GM19099 (cell line): Measurements from ENCODE around the gene BLTP2.

ENCODE experiments used
- POLR2A ChIP-seq: IDR thresholded peaks from 3 replicates; pipeline ENCODE4 v1.6.1; 2011; ENCODE audit warnings: low read depth; ENCODE audit not compliant: insufficient read length; ENCODE audit errors: extremely low read depth

The BLTP2 gene

GRCh38 chr17:28644787-28645575 lies at the start of gene BLTP2:
TSS of gene BLTP2 (minus strand) at chr17:28645158. CDS start at chr17:28645056, 102 bp downstream.
- TF ChIP-seq POLR2A, result peak; percentile 92

GRCh38 chr17:28693869-28694268 lies 48.9 kb upstream of the BLTP2 start:
- TF ChIP-seq POLR2A, result no peak

DNA sequence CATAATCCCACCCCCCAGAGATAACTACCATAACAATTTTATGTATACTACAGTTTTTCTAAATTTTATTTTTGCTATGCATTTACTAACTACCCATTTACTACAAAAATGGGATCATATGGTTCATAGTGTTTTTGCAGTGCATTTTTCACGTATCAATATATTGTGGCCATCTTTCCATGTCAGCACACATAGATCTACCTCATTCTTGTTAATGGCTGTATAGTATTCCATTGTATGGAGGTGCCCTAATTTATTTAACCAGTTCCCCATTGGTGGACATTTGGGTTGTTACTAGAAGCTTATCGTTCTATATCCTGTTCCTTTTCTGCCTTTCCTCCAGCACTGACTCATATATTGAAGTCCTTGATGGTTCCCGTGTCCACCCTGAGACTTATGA lies 44.1 kb upstream of the BLTP2 start:
- TF ChIP-seq POLR2A, result no peak

GRCh38 chr17:28688481-28688880 lies 43.5 kb upstream of the BLTP2 start:
- no peak for TF ChIP-seq POLR2A

DNA sequence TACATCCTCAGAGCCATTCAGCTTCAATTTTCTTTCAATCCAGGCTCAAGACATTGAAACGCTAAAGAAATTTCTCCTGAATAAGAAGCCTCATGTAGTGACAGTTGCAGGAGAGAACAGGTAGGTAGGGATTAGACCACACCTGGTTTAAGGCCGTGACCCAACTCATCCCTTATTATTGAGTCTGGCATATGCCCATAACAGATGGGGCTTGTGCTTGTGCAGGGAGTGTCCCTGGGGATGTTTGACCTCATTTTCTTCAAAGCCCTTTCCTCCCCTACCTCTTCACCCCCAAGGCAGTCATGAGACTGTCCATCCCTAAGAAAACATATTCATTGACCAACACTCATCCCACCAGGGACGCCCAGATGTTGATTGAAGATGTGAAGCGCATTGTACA lies 41.3 kb upstream of the BLTP2 start:
- TF ChIP-seq POLR2A, result no peak

GRCh38 chr17:28685366-28685765 lies 40.4 kb upstream of the BLTP2 start:
- TF ChIP-seq POLR2A, result no peak

- no peak for TF ChIP-seq POLR2A
These were observed 40.0 kb upstream of the BLTP2 start for GRCh38 chr17:28684963-28685362.

DNA sequence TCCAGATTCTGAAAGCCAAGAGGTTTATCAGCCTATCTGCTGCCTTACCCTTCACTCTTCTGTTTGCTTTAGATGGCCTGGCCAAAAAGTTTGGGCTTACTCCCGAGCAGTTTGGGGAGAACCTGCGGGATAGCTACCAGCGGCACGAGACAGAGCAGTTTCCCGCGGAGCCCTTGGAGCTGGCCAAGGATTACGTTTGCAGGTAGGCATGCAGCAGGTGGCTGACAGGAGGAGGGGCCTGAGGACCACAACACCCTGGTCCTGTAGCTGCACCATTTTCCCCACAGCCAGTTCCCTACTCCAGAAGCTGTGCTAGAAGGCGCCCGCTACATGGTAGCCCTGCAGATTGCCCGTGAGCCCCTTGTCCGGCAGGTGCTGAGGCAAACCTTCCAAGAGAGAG lies 37.7 kb upstream of the BLTP2 start:
- TF ChIP-seq POLR2A, result no peak

- no peak for TF ChIP-seq POLR2A
These were observed 31.0 kb upstream of the BLTP2 start for GRCh38 chr17:28675980-28676379.

- TF ChIP-seq POLR2A, result no peak
These were observed 30.5 kb upstream of the BLTP2 start for GRCh38 chr17:28675490-28675889.

GRCh38 chr17:28669918-28670317 lies 25.0 kb upstream of the BLTP2 start:
- no peak for TF ChIP-seq POLR2A

- TF ChIP-seq POLR2A, result no peak
These were observed 22.9 kb upstream of the BLTP2 start for GRCh38 chr17:28667870-28668269.

DNA sequence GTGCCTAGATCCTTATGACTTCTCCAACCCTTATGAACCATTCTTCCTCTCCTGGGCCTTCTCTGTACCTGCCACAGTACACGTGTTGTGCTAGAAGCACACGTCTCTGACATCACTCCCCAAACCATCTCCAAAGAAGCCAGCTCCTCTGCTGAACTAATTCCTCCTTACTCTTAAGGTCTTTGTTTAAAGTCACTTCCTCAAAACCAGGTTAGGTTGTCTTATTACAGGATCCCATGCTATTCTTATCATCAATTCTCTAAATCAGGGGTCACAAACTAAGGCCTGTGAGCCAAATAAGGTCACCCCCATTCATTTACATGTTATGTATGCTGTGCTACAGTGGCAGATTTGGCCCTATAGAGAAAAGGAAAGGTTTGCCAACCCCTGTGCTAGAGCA lies 21.0 kb upstream of the BLTP2 start:
- TF ChIP-seq POLR2A, result no peak

DNA sequence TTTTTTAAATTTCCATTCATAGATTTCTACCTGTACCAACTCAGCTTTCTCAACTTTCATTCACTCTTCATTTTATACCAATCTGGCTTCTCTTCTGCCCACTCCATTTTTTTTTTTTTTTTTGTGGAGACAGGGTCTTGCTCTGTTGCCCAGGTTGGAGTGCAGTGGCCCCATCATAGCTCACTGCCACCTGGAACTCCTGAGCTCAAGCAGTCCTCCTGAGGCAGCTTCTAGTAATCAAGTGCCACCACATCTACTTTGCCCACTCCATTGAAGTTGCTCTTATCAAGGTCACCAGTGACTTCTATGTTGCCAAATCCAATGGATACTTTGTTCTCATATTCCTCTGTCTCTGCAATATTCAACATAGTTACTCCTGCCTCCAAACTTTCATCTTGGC lies 18.8 kb upstream of the BLTP2 start:
- TF ChIP-seq POLR2A, result no peak

DNA sequence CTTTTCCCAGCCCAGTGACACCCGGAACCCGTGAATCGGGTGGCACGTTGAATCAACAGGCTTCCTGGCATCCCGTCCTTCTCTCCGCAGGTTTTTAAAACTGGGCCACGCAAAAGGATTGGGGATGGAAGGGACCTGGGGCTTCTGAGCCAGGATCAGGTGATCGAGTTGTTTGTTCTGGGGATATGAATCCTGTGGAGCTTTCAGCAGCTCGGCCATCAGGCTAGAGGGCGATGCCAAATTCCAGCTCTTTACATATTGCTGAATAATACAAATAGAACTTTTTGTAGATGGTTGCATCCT lies 17.5 kb upstream of the BLTP2 start:
- no peak for TF ChIP-seq POLR2A

DNA sequence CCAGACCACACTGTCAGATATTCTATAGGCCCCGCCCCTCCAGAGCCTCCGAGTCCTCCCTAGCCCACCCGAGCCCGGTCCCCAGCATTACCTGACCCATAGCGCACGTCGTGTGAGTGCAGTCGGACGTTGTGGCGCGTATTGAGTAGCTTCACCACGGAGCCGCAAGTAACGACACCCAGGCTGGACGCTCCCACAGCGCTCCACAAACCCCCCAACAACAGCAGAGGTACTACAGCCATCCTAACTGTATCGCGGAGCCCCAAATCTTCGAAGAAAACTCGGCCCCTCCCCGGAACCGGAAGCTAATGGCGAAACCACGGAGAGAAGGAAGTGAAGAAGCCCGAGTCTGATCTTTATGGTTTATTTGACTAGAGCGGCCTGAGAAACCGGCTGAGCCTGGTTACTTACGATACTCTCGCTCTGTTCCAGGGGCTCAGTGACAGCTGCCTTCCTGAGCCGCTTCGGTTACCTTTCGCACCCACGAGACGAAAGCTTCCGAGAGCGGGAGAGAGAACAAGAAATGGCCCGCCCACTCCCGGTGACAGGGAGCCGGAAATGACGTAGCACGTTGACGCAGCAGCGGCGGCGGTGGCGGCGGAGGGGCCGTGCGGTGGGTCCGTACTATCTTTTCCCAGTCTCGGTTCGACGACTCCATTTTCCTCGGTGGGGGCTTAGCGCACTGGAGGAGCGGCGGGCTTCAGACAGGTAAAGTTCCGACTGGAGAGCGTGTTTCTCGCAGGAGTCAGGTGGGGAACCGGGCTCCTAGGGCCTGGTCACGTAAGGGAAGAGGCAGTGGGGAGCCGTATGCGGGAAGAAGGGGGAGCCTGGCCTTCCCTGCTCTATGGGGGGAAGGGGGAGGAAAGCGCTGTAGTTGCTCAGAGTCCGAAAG lies 16.9 kb upstream of the BLTP2 start, which contains the start of the genes SDF2 and SUPT6H:
SDF2 (minus strand) TSS at position 272 of the 892 bp plus-strand sequence; CDS start at position 242, 30 bp downstream.
SUPT6H (plus strand) TSS at position 571 of the 892 bp plus-strand sequence. CDS start 11,197 bp downstream, outside the sequence.
- peak; percentile 91 for TF ChIP-seq POLR2A

DNA sequence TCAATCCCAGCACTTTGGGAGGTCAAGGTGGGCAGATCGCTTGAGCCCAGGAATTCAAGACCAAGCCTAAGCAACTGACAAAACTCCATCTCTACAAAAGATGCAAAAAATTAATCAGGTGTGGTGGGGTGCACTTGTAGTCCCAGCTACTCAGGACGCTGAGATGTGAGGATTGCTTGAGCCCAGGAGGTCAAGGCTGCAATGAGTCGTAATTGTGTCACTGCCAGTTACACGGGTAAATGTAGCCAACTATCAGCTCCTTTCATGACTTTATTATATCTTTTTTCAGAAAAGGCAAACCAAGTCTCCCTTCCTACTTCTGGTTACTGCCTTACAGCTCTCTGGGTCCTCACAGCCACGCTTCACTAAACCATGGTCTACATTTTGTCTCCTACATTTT lies 12.8 kb upstream of the BLTP2 start:
- no peak for TF ChIP-seq POLR2A

DNA sequence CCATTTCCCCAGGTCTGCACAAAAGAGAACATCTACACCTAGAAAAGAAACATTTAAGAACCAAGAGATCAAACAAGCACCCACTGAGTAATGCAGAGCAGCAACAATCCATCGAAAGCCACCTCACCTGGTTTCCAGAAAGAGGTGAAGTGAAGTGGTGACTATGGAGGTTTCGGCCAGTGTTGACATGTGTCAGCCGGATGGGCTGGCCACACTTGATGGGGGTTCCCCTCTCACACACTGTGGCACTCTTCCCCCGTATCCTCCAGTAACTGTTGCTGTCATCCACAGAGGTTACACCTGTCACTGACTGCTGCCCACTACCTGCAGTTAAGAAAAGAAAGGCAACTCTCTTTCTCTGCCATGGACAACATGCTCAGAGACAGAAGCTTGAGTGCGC lies 10.2 kb upstream of the BLTP2 start:
- TF ChIP-seq POLR2A, result no peak
